ENCODE results near the gene FBXL19. TPM values are rescaled to one million over a fixed set of nuclear protein-coding genes. Genes with fewer than 3 reads are reported as not detected.
A peak's percentile ranks its signal among the peaks of the same experiment; 100 is the strongest.

FBXL19 gene
- total and polyA plus RNA-seq, 2 of the 13 experiments (the other 11 are each of a cell fraction or from before 2014, with no cell fraction given): 6.0 to 13.7 TPM

DNA sequence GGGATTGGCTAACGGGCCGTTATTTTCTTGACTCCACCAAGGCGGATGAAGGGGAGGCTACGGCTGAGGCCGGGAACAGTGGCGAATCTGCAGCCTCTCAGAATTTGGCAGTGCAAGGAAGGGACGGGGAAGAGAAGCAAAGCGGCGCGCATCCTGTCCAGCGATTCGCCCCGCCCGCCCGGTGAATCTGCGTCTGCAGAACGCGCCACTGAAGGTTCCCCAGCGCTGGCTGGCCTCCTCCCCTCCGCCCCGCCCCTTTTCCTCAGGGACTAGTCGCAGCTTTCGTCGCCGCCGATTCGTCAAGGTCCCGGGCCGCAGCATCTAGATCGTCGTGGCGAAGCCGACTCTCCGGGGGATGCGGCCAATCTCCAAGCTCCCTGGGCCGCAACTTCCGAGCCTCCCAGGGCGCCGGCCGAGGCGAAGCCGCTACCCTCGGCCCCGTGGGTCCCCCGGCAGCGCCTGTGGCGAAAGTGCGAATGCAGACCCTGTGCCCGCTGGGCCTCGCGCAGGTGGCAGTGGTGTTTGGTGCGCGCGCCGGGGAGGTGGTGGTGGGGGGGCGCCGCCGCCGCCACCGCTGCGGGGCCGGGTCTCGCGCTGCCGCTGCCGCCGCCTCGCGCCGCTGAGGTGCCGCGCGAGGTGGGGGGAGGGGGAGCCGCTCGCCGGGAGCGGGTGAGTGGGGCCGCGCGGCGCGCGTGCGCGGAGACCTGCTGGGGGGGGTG is 34.2 kb downstream of the FBXL19 start, which contains the start of gene SETD1A (continued):
- TF ChIP-seq ZNF160 (CRISPR knock-in tag; IDR thresholded peaks at IDR 0.05): peak; percentile 18; the same call in 1 of the 2 replicates
- TF ChIP-seq SMC3 (IDR thresholded peaks at IDR 0.05; ENCODE audit: low read length): no peak
- 0 out of 2 replicates have a peak, but pooled peaks have one; percentile 15 for TF ChIP-seq ZNF292 (CRISPR knock-in tag; IDR thresholded peaks at IDR 0.05; ENCODE audit: borderline replicate concordance, low read depth)
- TF ChIP-seq ZNF30 (CRISPR knock-in tag; IDR thresholded peaks at IDR 0.05): peak; percentile 68; the same call in 1 of the 2 replicates
- 0 out of 2 replicates have a peak, but pooled peaks have one; percentile 21 for TF ChIP-seq ZBTB42 (CRISPR knock-in tag; IDR thresholded peaks at IDR 0.05)
- TF ChIP-seq TGIF2 (CRISPR knock-in tag; IDR thresholded peaks at IDR 0.05): 0 out of 2 replicates have a peak, but pooled peaks have one; percentile 13
- no peak for TF ChIP-seq MIER3 (CRISPR knock-in tag; IDR thresholded peaks at IDR 0.05; ENCODE audit: borderline replicate concordance)
- TF ChIP-seq ETV5 (CRISPR knock-in tag; IDR thresholded peaks at IDR 0.05; ENCODE audit: borderline replicate concordance): peak; percentile 22; the same call in 1 of the 2 replicates
- no peak for TF ChIP-seq TBP (CRISPR knock-in tag; IDR thresholded peaks at IDR 0.05)
- peak; percentile 75; the same call in 1 of the 2 replicates for TF ChIP-seq THAP9 (CRISPR knock-in tag; IDR thresholded peaks at IDR 0.05; ENCODE audit: borderline replicate concordance)
- no peak for TF ChIP-seq ZFP1 (CRISPR knock-in tag; IDR thresholded peaks at IDR 0.05)
- TF ChIP-seq XRCC5 (optimal IDR thresholded peaks at IDR 0.05; ENCODE audit: low read length): peak; percentile 23
- TF ChIP-seq ZNF296 (CRISPR knock-in tag; conservative IDR thresholded peaks at IDR 0.05): no peak; the same call in 1 of the 2 replicates
- TF ChIP-seq ZNF382 (CRISPR knock-in tag; IDR thresholded peaks at IDR 0.05; ENCODE audit: borderline replicate concordance): no peak
- peak; percentile 97 for TF ChIP-seq RBFOX2 (IDR thresholded peaks at IDR 0.05; ENCODE audit: low read depth, low read length)
- peak; percentile 53; the same call in 1 of the 2 replicates for TF ChIP-seq ZNF225 (CRISPR knock-in tag; IDR thresholded peaks at IDR 0.05)
- peak; percentile 80; the same call in 1 of the 2 replicates for TF ChIP-seq HNRNPUL1 (IDR thresholded peaks at IDR 0.05; ENCODE audit: low read depth, low read length)
- peak; percentile 69 for TF ChIP-seq HNRNPLL (IDR thresholded peaks at IDR 0.05; ENCODE audit: low read depth, low read length, poor library complexity, severe bottlenecking)
- TF ChIP-seq RFX1 (IDR thresholded peaks at IDR 0.05): no peak
- TF ChIP-seq ZNF317 (CRISPR knock-in tag; IDR thresholded peaks at IDR 0.05): no peak; the same call in 1 of the 2 replicates
- TF ChIP-seq PAXIP1 (CRISPR knock-in tag; conservative IDR thresholded peaks at IDR 0.05): peak; percentile 19; the same call in 1 of the 2 replicates
- 0 out of 2 replicates have a peak, but pooled peaks have one; percentile 27 for TF ChIP-seq ZNF138 (CRISPR knock-in tag; IDR thresholded peaks at IDR 0.05; ENCODE audit: low read depth)
- no peak for TF ChIP-seq ZNF777 (CRISPR knock-in tag; IDR thresholded peaks at IDR 0.05)
- peak; percentile 83 for TF ChIP-seq DMAP1 (CRISPR knock-in tag; IDR thresholded peaks at IDR 0.05)
- peak; percentile 74; the same call in 1 of the 2 replicates for TF ChIP-seq ZNF333 (CRISPR knock-in tag; IDR thresholded peaks at IDR 0.05; ENCODE audit: borderline replicate concordance)
- no peak for TF ChIP-seq ZNF468 (CRISPR knock-in tag; IDR thresholded peaks at IDR 0.05)

All from HepG2 (cell line).